Glomerular endothelial cell (primary cell): ENCODE results near the gene SYPL2. TPM values are rescaled to one million over a fixed set of nuclear protein-coding genes. Genes with fewer than 3 reads are reported as not detected.

Experiments used
- DNase-seq: peaks from one replicate; pipeline ENCODE4 v3.0.0-alpha.2; 2011; ENCODE audit warnings: low read depth, low spot score; ENCODE audit errors: extremely low read depth
- total RNA-seq: library from RNA; depleted of rRNA; stranded (reverse); fragments of >200 nt; gene quantifications from 2 replicates; pipeline ENCODE4 v1.2.3, GENCODE V29; 2015

The SYPL2 gene
- total RNA-seq, 1 donor from 2014 or later: not detected

DNA sequence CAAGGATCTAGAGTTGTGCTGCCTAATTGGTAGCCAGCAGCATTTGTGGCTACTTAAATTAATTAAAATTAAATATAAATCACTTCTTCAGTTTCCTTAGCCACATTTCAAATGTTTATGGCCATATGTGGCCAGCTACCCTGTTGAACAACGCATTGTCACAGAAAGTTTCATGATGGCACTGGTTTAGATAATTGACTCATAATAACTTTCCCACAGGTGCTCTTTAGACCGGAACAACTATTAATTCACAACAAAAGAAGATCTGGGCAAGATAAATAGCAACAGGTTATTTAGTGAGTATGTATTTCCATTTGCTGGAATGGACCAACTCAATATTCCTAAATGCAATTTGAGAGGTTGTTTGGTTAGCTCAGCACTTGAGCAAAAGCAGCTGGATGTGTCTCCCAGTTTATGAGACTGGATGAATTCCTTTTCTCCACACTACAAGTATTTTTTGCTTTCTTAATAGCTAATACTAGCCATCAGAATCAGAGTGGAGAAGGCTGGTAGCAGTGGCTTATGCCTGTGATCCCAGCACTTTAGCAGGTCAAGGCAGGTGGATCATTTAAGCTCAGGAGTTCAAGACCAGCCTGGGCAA lies 46.9 kb downstream of the SYPL2 start:
- DNase-seq: no peak

DNA sequence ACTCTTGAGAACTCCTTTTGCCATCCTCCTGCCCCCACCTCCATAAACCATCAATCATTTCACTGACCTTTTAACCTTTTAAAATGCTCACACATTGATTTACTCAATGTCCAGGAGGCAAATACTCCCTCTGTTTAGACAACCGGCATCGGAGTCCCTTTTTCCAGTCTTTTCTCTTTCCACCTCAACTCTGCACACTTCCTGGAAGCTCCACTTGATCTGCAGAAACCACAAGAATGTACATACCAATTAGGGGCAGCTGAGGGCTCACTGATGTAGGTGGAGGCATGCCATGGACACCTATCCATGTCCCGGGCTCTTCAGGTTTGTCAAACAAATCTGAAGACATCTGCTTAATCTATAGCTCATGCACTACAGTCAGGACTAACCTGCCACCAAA lies 48.5 kb downstream of the SYPL2 start:
- no peak for DNase-seq

DNA sequence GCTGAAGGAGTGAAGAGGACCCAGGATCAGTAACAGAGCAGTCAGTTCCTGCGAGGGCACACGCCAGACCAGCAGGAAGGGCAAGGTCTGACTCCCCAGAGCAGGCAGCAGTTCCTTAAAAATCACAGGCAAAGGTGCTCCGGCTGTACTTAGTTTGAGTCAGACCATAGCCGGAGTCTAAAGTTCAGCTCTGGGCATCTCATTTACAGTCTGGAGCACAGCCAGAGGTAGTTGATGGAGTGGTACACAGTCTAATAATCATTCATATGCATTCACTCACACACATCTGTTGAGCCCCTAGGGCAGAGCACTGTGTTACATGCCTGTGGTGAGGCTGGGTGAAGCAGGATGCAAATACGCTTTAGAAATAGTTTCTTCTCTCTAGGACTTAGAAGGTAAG lies 50.5 kb downstream of the SYPL2 start:
- no peak for DNase-seq

DNA sequence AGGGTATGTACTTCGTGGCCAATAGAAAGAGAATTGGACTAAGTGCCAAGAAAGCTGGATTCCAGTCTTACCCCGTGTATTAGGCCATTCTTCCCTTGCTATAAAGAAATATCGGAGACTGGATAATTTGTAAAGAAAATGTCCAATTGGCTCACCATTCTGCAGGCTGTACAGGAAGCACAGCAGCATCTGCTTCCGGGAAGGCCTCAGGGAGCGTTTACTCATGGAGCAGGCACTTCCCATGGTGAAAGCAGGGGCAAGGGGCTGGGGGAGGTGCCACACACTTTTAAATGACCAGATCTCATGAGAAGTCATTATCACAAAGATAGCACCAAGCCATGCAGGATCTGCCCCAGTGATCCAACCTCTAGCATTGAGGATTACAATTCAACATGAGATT lies 51.0 kb downstream of the SYPL2 start:
- DNase-seq: no peak

DNA sequence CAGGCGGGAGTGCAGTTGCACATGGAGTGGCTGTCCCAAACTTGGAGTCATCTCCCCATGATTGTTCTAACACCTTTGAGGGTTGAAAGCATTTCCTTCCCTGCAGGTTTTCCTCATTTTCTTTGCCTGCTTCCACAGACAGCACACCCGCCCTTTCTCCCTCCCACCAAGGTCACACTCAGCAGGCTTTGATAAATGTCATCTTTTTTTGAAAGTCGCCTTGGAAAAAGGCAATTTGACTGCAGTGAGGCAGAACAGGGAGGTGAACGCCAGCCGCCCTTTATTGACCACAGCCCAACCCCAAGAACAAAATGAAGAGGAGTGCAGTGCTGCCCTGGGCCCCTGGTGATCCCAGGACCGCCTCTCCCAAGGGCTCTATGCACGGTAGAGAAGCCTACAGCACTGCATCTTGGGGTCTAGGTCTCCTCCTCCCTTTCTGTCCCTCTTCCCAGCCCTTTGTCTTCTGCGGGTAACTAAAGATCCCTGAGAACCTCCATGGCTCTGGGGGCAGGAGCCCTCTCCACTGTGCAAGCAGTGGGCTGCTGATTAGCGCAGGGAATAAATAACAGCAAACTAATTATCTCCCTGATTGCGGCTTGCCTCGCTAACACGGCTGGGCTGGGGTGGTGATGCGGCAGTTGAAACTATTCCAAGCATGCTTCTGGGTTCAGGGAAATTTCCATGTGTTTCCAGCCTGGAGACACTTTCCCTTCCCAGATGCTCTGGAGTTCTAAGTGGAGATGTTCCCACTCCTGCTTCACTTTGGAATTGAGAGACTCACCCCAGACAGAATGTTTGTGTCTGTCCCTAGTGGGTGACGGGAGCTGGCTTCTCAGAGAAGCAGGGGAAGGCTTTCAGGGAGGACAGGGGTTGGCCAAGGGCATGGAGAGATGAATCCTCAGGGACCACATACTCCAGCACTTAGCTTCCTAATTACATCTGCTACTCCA lies 54.9 kb downstream of the SYPL2 start:
- DNase-seq: no peak

DNA sequence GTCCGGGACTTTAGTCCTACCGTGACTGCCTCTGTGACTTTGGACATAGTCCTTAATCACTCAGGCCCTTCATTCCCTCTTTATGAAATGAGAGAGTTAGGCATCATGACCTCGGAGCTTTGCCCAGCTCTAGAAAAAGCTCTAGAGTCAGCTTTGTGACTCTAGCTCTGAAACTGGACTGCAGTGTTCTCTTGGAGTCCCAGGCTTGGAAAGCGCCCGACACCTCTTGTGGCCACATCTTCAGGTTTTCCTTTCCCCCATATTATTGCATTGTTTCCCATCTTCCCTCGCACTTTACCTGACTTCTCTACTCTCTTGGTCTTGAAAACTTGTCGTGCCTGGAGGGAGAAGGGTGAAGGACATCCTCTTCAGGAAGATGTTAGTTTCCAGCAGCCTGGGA lies 55.7 kb downstream of the SYPL2 start:
- no peak for DNase-seq

DNA sequence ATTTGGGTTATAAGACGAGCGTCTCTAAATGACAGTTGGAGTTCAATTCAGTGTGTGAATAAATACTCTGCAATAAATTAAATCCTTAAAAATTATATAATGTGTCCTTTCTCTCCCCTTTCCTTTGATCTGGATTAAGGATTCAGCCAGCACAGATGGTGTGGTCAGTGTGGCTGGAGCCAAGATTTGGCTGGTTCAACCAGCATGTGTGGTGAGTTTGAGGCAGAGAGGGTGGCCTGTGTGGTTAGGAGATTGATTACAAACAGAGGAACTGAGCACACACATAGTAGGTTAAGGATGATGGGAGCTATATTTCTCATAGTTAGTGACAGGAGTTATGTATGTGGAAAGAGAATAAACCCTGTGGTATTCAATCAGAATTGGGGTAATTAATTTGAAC lies 57.4 kb downstream of the SYPL2 start:
- DNase-seq: no peak

DNA sequence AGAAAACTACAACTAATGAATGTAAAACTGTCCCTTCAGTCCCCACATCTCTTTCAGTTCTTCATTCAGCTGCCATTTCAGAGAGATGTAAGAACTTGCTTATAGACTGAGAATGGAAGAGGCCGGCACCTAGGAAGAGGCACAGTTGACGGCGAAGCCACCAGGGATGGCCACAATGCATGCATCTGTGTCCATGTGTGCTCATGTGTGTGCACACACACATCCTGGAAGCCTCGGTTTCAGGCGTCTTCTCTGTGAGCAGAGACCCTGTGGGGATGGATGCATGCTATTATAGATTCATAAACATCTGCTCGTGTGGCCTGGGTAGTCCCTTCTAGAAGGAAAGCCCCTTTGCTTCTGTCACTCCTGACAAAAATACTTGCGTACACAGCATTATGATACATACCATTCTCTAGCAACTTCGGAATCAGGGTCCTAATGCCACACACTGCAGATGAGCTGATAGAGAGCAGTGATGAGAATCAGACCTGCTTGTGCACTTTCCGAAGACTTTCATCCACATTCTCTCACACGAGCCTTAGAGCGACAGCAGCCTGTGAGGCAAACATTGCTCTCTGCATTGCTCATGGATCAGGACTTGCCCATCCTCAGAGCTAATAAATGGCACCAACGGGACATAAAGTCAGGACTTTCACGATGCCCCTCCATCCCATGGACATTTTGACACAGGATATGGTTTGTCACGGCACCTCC lies 60.9 kb downstream of the SYPL2 start:
- DNase-seq: no peak

DNA sequence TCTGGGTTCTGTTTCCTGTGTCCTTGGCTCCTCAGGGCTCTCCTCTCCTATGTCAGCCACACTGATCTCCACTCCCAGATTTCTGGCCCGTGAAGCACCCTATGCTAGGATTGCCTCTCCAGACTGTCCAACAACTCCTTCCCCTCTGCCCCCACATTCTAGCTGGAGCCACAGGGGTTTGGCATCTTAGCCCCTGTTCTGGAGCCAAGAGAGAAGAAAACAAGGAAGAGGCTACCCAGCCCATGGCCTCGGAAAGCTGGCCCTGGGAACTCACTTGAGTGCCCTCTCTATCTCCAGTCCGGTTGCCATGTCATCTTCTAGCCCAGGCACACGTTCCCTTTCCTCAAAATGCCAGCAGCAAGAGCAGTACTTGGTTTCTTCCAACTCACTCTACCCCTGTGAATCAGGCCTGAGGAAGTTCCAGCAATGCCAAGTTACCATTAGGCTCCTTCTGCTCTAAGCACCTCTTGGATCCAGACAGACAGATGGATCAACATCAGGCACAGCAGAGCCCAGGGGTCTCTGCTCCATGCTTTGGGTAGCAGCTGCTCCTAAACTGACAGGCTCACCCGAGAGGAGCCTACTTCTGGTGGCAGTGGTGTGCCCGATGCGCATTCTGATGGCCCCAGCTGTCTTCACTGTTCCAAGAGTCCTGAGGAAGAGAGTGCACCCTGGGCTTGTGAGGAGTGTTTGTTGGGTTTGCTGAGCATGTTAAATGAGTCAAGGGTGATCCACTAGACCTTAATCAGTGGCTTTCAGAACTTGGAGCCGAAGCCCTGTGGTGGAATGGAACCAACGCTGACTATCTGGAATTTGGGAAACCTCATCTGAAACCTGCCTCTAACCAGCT lies 61.7 kb downstream of the SYPL2 start:
- no peak for DNase-seq

DNA sequence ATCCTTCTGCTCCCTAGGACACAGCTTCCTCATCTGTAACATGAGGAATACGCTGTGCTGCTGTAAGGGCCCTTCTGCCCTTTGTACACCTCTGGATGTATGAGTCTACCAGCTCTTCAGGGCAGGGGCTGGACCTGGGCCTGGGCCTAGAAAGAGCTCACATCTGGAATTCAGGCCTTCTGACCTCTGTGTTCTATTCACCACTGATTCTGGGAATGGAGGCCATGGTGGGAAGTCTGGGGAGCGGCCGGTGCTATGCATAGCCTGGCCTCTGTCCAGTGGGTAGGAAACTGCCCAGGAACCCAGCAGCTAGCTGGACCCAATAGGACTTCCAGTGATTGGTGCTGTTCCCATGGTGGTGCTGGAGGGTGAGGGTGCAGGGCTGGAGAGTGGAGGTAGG lies 62.4 kb downstream of the SYPL2 start:
- DNase-seq: no peak

DNA sequence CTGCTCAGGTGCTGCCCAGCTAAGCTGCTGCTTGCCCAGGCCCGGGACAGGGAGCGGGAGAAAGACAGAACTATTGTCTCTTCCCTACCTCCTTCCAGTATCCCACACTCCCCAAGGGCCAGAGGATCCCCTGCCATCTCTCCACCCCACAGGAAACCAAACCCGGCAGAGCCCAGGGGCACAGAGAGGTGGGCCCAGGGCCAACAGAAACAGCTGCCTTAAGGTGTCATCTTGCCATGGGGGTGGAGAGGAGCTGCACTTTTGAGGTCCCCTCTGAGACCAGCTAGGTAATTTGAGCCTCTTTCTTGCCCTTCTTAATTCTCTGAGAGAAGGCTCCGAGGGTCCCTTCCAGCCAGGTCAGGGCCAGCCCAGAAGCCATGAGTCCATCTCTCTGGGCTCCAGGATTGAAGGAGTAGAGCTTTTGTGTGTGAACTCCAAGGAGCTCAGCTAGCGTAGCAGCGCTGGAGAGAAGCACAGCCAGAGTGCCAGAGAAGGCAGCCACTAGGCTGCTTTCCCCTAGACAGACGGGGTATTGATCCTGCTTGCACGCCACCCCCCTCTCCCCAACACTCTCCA lies 63.6 kb downstream of the SYPL2 start:
- DNase-seq: no peak

DNA sequence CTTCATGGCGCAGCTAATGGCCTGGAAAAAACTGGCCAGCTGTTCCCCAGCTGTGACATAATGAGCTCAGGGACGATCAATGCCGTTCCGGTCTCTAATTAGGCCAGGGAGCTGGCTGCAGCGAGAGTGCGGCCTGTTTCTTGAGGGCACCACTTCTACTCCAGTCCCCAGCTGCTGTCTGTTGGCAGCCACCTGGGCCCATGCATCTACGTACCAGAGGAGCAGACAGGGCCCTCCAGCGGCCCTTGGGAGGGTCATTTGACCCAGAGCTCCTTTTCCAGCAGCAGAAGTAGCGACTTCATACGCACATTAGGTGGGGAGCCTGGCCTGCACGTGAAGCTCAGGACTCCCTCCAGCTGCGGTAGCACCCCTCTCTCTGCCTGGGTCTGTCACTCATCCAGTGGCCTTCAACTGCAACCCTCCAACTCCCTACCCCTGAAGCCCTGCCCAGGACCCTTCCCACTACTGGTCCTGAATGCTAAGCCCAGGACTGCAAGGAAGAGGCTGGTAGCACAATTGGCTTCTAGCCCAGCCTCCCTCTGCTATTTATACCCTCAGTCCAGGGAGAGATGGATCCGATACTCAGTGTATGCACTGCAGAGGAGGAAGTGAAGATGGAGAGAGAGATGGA lies 64.2 kb downstream of the SYPL2 start:
- no peak for DNase-seq

DNA sequence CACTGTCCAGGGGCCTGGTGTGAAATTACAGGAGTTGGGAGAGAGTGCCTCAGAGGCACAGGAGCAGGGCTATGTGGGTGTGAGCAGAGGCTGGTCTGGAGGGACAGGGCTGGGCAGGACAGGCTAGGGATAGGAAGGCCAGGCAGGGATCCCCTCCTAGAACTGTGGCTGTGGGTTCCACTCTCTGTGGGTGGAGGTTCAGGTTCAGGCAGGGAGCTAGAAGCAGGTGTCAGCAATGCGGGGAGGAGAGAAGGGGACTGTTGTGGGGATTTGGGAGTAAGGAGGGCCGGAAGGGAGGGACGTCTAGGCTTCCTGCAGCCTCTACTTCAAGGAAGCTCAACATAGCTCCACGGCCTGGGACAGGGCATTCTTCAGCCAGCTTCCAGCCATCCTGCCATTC lies 65.0 kb downstream of the SYPL2 start:
- DNase-seq: no peak

Other genes starting within 250 kb of the SYPL2 start
- gene CELSR2, start 217.0 kb upstream of the SYPL2 start, total RNA-seq: 4.3 and 5.1 TPM in 2 replicates
- 6.9 and 10.5 TPM in 2 replicates for gene PSRC1, start 183.4 kb upstream of the SYPL2 start, total RNA-seq
- gene MYBPHL, start 159.5 kb upstream of the SYPL2 start, total RNA-seq: not detected in 2 replicates
- 31.4 and 55.9 TPM in 2 replicates for gene SORT1, start 68.6 kb upstream of the SYPL2 start, total RNA-seq
- gene PSMA5, start 40.1 kb upstream of the SYPL2 start, total RNA-seq: 58.8 TPM in 2 replicates
- gene ATXN7L2, start 17.4 kb downstream of the SYPL2 start, total RNA-seq: 2.3 and 4.3 TPM in 2 replicates
- gene CYB561D1, start 27.5 kb downstream of the SYPL2 start, total RNA-seq: 6.2 and 6.7 TPM in 2 replicates
- 0.64 and 0.68 TPM in 2 replicates for gene AMIGO1, start 43.2 kb downstream of the SYPL2 start, total RNA-seq
- gene GPR61, start 73.3 kb downstream of the SYPL2 start, total RNA-seq: not detected in 2 replicates
- gene GNAI3, start 82.1 kb downstream of the SYPL2 start, total RNA-seq: 10.7 and 11.4 TPM in 2 replicates
- gene GNAT2, start 153.1 kb downstream of the SYPL2 start, total RNA-seq: not detected in 2 replicates
- 64.3 and 68.0 TPM in 2 replicates for gene AMPD2, start 153.3 kb downstream of the SYPL2 start, total RNA-seq
- gene GSTM4, start 189.6 kb downstream of the SYPL2 start, total RNA-seq: 2.0 and 3.3 TPM in 2 replicates
- gene GSTM2, start 201.5 kb downstream of the SYPL2 start, total RNA-seq: 1.9 and 6.2 TPM in 2 replicates
- gene GSTM1, start 221.3 kb downstream of the SYPL2 start, total RNA-seq: 9.3 TPM in 1 of 2 replicates, not detected in the other
- not detected in 2 replicates for gene GSTM5, start 245.7 kb downstream of the SYPL2 start, total RNA-seq